ENCODE data around the gene YTHDF1. TPM values are rescaled to one million over a fixed set of nuclear protein-coding genes. Genes with fewer than 3 reads are reported as not detected.
"Not testable (repeated sequence)": the region's sequence is repeated elsewhere in the genome, so short reads cannot be mapped to it uniquely, and the experiment has no call there.

Gene YTHDF1
- polyA plus RNA-seq, 12 donors, result 25.5 to 32.0 (median 29.7) TPM; not detected in 1

GRCh38 chr20:63159826-63160640, 55.9 kb downstream of the YTHDF1 start:
- DNase-seq, result no peak

GRCh38 chr20:63159251-63159650, 56.7 kb downstream of the YTHDF1 start:
- DNase-seq, result not testable (repeated sequence)

DNA sequence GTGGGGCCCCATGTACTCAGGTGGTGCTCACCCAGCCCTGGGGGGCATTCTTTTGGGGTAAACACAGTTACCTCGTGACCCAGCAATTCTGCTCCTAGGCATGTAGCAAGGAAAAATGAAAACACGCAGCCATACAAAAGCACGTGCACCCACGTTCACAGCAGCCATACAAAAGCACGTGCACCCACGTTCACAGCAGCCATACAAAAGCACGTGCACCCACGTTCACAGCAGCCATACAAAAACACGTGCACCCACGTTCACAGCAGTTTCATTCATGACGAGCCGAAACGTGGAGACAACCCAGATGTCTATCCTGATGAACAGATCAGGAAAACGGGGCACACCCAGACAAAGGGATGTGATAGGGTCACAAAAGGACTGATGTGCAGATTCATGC, 57.1 kb downstream of the YTHDF1 start:
- DNase-seq, result no peak

- no peak for DNase-seq
Observed at GRCh38 chr20:63158352-63158751, 57.6 kb downstream of the YTHDF1 start.

DNA sequence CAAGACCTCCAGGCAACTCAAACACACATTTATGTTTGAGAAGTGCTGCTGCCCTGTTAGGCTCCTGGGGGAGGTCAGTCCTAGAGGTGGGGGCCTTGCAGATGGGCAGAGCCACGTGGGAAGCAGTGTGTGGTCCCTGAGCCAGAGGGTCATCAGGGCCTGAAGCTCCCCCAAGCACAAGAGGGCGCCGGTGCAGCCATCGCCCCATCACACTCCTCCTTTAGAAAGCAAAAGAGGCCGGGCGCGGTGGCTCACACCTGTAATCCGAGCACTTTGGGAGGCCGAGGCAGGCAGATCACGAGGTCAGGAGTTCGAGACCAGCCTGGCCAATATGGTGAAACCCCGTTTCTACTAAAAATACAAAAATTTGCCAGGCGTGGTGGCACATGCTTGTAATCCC, 58.5 kb downstream of the YTHDF1 start:
- DNase-seq, result not testable (repeated sequence)

GRCh38 chr20:63156221-63156671, 59.7 kb downstream of the YTHDF1 start:
- DNase-seq, result no peak

GRCh38 chr20:63155266-63156165, 60.4 kb downstream of the YTHDF1 start:
- DNase-seq, result no peak

DNA sequence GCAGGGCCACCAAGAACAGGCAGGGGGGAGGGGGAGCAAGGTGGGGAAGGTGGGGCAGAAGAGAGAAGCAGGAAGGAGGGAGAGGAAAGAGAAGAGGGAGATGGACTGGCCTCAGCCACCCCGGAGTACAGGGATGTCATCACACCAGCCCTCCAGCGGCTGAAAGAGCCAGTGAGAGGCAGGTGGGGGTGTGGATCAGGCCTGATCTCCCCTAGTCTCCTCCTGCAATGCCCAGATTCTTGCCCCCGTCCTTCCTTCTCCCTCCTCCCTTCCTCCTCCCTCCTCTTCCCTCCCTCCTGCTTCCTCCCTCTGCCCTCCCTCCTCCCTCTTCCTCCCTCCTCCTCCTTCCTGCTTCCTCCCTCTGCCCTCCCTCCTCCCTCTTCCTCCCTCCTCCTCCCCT, 61.5 kb downstream of the YTHDF1 start:
- no peak for DNase-seq

DNA sequence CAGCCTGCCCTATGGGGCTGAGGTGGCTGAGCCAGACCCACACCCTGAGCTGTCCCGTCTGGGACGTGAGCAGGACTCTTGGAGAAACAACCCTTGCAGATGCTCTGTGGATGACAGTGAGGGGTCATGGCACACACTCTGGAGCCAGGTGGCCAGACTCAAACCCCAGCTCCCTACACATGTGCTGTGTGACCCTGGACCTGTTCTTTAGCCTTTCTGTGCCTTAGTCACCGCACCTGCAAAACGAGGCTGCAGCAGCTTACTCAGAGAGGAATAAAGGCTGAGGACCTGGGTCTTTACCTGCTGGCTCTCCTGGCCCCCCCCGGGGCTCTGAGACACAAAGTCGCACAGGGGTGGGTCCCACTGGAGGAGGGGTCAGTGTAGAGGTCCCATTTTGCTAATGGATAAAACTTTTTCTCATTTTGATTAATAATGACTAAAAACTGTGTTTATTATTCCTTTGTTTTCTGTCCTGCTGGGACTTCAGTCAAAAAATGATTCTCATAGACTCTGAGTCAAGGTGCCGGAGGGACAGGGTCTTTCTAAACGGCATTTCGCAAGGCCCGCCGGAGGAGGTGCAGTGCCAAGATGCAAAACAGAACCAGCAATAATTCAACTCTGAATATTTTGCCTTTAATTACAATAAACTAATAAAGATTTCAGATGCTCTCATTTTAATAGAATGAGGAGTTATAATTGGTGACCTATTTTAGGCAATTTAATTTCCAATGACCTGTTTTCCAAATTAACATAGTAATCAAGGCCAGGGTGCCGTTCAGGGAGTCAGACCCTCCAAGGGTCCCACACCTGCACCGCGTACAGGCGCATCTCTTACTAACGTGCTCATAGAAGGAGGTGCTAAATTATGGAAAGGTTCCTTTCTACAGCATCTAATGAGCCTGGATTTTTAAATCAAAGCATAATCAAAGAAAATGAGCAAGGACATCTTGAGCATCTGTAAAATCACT, 62.4 kb downstream of the YTHDF1 start:
- DNase-seq, result no peak

DNA sequence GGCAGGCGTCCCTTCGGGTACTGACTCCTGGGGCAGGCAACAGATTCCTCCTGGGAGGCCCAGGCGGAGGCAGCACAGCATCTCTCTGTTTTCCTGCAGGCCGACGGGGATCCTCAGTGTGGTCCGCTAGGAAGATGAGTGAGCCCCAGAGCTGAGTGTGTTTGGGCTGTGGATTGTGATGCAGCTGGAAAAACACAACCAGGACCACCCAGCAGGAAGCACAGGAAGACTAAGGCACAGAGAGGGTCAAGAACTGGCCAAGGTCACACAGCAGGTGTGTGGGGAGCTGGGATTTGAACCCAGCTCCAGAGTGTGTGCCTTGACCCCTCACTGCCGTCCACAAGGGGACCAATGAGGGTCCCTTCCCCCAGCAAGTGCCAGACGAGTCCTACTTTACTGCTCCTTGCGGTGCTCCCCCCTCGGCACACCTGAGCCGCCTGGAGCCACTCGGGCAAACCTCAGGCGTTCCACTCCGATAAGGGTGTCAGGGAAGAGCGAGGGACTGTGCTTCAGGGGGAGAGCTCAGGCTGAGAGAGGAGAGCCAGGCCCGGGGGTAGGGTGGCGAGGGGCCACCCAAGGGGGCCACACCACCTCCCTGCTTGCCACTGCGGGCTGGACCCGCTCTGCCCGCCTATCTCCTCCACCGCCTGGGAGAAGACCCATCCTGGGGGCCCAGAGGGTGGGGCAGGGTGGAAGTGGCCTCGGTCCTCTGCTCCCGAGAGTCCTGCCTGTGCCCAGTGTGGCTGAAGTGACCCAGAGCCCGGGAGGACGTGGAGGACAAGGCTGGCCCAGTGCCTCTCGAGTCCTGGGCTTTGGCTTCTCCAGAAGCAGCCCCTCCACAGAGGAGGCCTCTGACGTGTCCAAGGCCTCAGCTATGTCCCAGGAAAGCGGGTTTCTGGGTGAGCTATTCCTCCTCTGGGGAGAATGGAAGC, 63.3 kb downstream of the YTHDF1 start:
- DNase-seq, result no peak

DNA sequence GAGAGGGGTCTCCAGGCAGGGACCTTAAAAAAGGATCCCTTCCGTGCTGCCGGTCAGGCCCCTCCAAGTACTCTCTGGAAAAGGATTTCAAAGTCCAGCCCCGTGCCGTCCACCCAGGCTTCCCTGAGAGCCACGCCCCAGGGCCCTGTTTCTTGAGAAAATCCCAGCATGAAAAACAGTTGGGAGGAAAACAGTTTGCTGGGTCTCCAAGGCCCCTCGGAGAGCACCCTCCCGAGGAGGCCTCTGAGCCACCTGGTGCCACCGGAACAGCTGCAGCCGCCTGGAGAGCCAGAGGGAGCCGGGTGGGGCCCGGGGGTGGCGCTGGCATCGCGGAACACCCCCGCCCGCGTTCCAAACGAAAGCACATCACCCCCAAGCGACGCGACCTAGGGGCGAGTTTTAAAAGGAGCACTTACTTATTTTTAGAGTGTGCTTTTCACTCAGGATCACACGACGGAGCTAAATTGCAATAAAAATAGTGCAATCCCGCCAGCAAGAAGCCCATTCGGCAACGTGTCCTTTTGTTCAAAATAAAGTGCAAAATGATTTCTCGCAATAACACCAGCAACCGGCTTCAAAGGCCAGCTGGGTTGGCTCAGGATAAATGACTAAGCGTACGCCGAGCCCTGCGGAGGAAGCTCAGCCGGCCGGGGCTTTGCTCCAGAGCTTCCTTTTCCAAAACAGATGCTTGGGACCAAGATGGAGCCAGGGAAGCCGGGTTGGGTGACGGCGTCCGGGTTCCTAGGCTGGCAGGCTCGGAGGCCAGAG, 64.2 kb downstream of the YTHDF1 start:
- no peak for DNase-seq

DNA sequence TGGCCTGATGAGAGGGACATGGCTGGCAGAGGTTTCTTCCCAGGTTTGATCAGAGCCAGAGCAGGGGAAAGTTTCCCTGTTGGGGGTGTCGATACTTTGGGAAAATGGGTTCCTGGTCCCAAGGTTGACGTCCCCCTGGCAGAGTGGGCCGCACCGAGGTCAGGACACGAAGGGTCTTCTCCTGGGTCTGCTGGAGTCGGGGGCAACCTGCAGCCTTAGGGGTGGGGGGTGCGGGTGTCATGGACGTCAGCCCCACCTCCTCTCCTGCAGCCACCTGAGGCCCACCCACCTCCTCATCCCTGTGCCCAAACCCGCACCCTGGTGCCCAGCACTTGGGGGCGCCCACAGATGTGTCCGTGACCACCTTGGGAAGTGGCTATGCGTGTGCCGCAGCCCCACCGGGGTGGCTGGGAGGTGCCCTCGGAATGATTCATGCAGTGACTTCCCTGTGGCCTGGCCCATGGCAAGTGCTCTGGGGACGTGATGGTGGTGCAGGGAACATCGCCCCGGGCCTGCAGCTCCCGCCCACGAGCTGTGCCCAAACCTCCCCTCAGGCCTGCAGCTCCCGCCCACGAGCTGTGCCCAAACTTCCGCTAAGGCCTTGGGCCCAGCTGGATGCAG, 64.9 kb downstream of the YTHDF1 start:
- DNase-seq, result no peak

- no peak for DNase-seq
Observed at GRCh38 chr20:63150391-63150898, 65.5 kb downstream of the YTHDF1 start.

- no peak for DNase-seq
Observed at GRCh38 chr20:63149531-63150192, 66.3 kb downstream of the YTHDF1 start.

- DNase-seq, result no peak
Observed at GRCh38 chr20:63148696-63149095, 67.2 kb downstream of the YTHDF1 start.

DNA sequence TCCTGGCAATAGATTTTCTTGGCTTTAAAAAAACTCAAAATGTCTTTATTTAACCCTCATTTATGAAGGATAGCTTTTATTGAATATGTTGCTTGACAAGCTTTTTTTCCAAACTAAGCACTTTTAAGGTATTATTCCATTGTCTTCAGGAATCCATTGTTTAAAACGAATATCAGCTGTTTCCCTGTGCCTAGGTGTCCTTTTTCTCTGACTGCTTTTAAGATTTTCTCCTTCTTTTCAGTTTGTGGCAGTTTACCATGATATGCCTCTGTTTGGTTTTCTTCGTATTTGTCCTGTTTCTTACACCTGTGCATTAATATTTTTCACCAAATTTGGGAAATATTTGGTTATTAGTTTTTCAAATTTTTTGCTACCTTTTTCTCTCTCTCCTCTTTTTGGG, 68.4 kb downstream of the YTHDF1 start:
- DNase-seq, result no peak
